Sigmoid colon (tissue), 7 donors: ENCODE data around the gene TNFRSF19. TPM values are rescaled to one million over a fixed set of nuclear protein-coding genes. Genes with fewer than 3 reads are reported as not detected.

Source experiments
- DNase-seq: peaks from one replicate; pipeline ENCODE4 v3.0.0-alpha.2; 2019
- H3K27ac ChIP-seq, 4 donors: fragments of 200-600 bp; sonication (generic); one replicate each; pipeline ENCODE4 v1.5.1; 2016 to 2019; ENCODE audit warnings: mild to moderate bottlenecking in 1 of 4
- H3K27me3 ChIP-seq, 3 donors: fragments of 200-600 bp; sonication (generic); one replicate each; pipeline ENCODE4 v1.5.1; 2019; ENCODE audit warnings: mild to moderate bottlenecking in 1 of 3
- H3K36me3 ChIP-seq, 4 donors: fragments of 200-600 bp; sonication (generic); one replicate each; pipeline ENCODE4 v1.5.1; 2016 to 2019
- H3K4me1 ChIP-seq, 4 donors: fragments of 200-600 bp; sonication (generic); one replicate each; pipeline ENCODE4 v1.5.1; 2017 to 2019
- H3K4me3 ChIP-seq, 4 donors: fragments of 200-600 bp; sonication (generic); one replicate each; pipeline ENCODE4 v1.5.1; 2017 to 2019; ENCODE audit warnings: mild to moderate bottlenecking in 2 of 4, moderate library complexity in 1 of 4
- H3K9me3 ChIP-seq, 4 donors: fragments of 200-600 bp in 3 of 4; sonication (generic) in 3 of 4; one replicate each; pipeline versions ENCODE4 v1.5.1 to v1.6.1; 2013 to 2019
- EP300 ChIP-seq, 4 donors: sonication (generic); formaldehyde crosslinking; IDR thresholded peaks; one replicate each; pipeline ENCODE4 v1.6.1; 2017; ENCODE audit warnings: antibody characterized with exemption in 4 of 4
- POLR2A ChIP-seq, 2 donors: fragments of 450-650 bp; IDR thresholded peaks; one replicate each; pipeline ENCODE4 v1.6.1; 2016; ENCODE audit warnings: antibody characterized with exemption in 2 of 2, mild to moderate bottlenecking in 2 of 2, moderate library complexity in 2 of 2
- POLR2AphosphoS5 ChIP-seq, 4 donors: sonication (generic); formaldehyde crosslinking; IDR thresholded peaks; one replicate each; pipeline ENCODE4 v1.6.1; 2017; ENCODE audit warnings: antibody characterized with exemption in 4 of 4
- WGBS, 2 donors: extraction: QIAGEN DNeasy Blood & Tissue Kit; methylation state at CpG; one replicate each; pipeline ENCODE4 v1.1.7; 2013; 5-methylcytosine and 5-hydroxymethylcytosine counted together
- intact Hi-C: fragments of 100-400 bp; cut with DNase I; formaldehyde crosslinking; loops from one replicate; pipeline ENCODE4 v1.15.1; 2023
- polyA plus RNA-seq, 3 donors: library from polyadenylated mRNA; stranded (reverse); fragments of 200-250 nt; gene quantifications; one replicate each; pipeline ENCODE4 v1.2.3, GENCODE V29; 2013
- total RNA-seq, 4 donors: library from RNA; depleted of rRNA; stranded (reverse); fragments of >200 nt; gene quantifications; one replicate each; pipeline ENCODE4 v1.1.0, GENCODE V29; 2016
- TF ChIP-seq, protein P1 (sequence below), 4 experiments: fragments of 450-650 bp in 3 of 4; fragments of 200-600 bp in 1 of 4; IDR thresholded peaks; one replicate each; pipeline ENCODE4 v1.5.1; 2016 to 2019; ENCODE audit warnings: antibody characterized with exemption in 4 of 4, mild to moderate bottlenecking in 3 of 4, moderate library complexity in 2 of 4
- donor health status: healthy with polysubstance abuse.
- donor health status: Bipolar disorder and iron deficiency.
- donor health status: healthy.

TNFRSF19 gene
- total and polyA plus RNA-seq, 7 donors, result 0.60 to 4.2 (median 2.2) TPM; not detected in 1

GRCh38 chr13:23631311-23632047, 61.3 kb downstream of the TNFRSF19 start:
- Histone ChIP-seq H3K27me3 (no peaks in the 10 kb centered on the region), H3K36me3 (no peaks in the 10 kb centered on the region), H3K4me3 (no peak overlapping the region), H3K27ac (no peak overlapping the region), H3K4me1 (no peaks in the 10 kb centered on the region), H3K9me3 (no peaks in the 10 kb centered on the region)
- TF ChIP-seq POLR2AphosphoS5 (IDR thresholded peaks at IDR 0.05), result no peak
- no peak for TF ChIP-seq POLR2A (IDR thresholded peaks at IDR 0.05)
- TF ChIP-seq, protein P1, sequence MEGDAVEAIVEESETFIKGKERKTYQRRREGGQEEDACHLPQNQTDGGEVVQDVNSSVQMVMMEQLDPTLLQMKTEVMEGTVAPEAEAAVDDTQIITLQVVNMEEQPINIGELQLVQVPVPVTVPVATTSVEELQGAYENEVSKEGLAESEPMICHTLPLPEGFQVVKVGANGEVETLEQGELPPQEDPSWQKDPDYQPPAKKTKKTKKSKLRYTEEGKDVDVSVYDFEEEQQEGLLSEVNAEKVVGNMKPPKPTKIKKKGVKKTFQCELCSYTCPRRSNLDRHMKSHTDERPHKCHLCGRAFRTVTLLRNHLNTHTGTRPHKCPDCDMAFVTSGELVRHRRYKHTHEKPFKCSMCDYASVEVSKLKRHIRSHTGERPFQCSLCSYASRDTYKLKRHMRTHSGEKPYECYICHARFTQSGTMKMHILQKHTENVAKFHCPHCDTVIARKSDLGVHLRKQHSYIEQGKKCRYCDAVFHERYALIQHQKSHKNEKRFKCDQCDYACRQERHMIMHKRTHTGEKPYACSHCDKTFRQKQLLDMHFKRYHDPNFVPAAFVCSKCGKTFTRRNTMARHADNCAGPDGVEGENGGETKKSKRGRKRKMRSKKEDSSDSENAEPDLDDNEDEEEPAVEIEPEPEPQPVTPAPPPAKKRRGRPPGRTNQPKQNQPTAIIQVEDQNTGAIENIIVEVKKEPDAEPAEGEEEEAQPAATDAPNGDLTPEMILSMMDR (IDR thresholded peaks at IDR 0.05), result no peak
- TF ChIP-seq EP300 (IDR thresholded peaks at IDR 0.05), result no peak
- intact Hi-C loops, result no loop called here
- WGBS, 2 donors, result 75 to 83% methylated on average over 6 of the region's 6 CpGs
- no peak for DNase-seq

DNA sequence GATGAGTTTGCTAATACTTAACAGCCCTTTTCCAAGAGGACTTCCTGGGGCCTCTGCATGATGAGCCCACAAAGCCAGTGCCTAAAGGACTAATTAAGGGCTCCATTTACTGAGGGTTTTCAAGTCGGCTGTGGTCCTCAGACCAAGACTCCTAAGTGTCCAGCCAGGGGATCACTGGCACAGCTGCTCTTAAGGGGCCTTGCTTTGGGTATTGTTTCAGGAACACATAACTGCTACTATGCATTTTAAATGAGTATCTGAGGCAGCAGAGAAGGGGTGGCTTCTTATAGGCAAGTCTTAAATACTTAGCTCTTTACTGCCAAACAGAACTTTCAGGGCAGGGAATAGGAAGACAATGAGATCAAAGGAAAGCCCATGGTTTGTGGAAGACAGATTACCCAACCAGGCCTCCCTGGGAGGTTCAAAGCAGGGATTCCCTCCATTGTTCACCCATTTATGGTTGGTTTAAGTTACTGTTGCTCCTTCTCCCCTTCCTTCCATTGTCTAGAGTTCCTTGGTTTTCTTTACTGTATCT, 61.9 kb downstream of the TNFRSF19 start:
- 77% methylated on average over 1 of the region's 1 CpG for WGBS, 2 donors

DNA sequence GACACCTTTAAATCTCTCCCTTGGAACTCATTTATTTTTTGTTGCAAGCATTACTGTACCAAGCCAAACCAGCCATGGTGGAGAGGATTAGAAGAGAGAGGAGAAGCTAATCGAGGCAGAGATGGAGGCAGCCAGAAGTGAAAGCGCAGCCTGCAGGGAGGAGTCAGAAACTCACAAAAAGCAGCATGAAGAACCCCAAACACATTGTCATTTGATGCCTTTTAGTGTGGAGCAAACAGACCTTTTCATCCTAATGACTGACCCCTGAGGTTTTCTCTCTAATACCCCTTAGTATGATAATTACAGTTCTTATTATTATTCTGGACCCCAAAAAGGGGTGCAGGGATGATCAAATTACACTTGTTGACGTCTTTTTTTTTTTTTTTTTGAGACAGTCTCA, 62.5 kb downstream of the TNFRSF19 start:
- intact Hi-C loops, result no loop called here
- Histone ChIP-seq H3K36me3 (no peaks in the 10 kb centered on the region), H3K9me3 (no peaks in the 10 kb centered on the region), H3K4me1 (peaks cover 0 to 4% (median 1%) of the 10 kb centered on the region in 4 donors), H3K4me3 (no peak overlapping the region), H3K27ac (no peak overlapping the region), H3K27me3 (no peaks in the 10 kb centered on the region)
- no peak for DNase-seq
- 72 to 86% methylated on average over 3 of the region's 3 CpGs for WGBS, 2 donors
- TF ChIP-seq POLR2AphosphoS5 (IDR thresholded peaks at IDR 0.05) (no peak), POLR2A (IDR thresholded peaks at IDR 0.05) (no peak), EP300 (IDR thresholded peaks at IDR 0.05) (no peak)
- TF ChIP-seq, protein P1 (IDR thresholded peaks at IDR 0.05), result no peak

More for the DNA sequence above, 61.9 kb downstream of the TNFRSF19 start:
- Histone ChIP-seq H3K27ac (no peak overlapping the region), H3K4me3 (no peak overlapping the region), H3K36me3 (no peaks in the 10 kb centered on the region), H3K27me3 (no peaks in the 10 kb centered on the region), H3K9me3 (no peaks in the 10 kb centered on the region), H3K4me1 (no peaks in the 10 kb centered on the region)
- DNase-seq, result no peak
- intact Hi-C loops, result no loop called here
- TF ChIP-seq POLR2AphosphoS5 (IDR thresholded peaks at IDR 0.05) (no peak), POLR2A (IDR thresholded peaks at IDR 0.05) (no peak), EP300 (IDR thresholded peaks at IDR 0.05) (no peak)
- TF ChIP-seq, protein P1 (IDR thresholded peaks at IDR 0.05), result no peak

DNA sequence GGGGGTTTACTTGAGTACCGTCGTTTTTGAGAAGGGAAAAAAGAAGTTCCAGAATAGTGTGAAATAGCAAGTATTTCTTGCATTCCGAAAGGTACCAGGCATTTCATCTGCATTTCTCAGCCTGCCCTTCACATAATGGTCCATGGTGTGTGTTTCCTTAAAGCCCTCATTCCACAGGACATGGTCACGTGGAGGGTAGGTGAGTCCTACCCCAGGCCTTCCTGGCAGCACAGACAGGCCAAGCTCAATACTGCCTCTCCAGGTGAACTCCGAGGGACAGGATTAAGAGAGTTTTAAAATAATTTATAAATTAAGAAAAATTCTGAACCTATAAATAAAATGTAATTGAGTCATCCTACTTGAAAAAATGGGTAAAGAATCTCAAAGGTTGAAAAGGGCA, 64.7 kb downstream of the TNFRSF19 start:
- H3K27ac ChIP-seq, result no peak overlapping the region
- peaks cover 0 to 9% (median 2%) of the 10 kb centered on the region in 4 donors for H3K4me1 ChIP-seq
- H3K27me3 ChIP-seq, result no peaks in the 10 kb centered on the region
- H3K4me3 ChIP-seq, result no peak overlapping the region
- no peaks in the 10 kb centered on the region for H3K36me3 ChIP-seq
- DNase-seq, result no peak
- TF ChIP-seq EP300 (IDR thresholded peaks at IDR 0.05) (no peak), POLR2AphosphoS5 (IDR thresholded peaks at IDR 0.05) (no peak), POLR2A (IDR thresholded peaks at IDR 0.05) (no peak)
- TF ChIP-seq, protein P1 (IDR thresholded peaks at IDR 0.05), result no peak
- 88 to 95% methylated on average over 5 of the region's 5 CpGs for WGBS, 2 donors
- H3K9me3 ChIP-seq, result no peaks in the 10 kb centered on the region
- intact Hi-C loops, result no loop called here
